H1 (cell line): ENCODE measurements around the gene WDR5. TPM values are rescaled to one million over a fixed set of nuclear protein-coding genes. Genes with fewer than 3 reads are reported as not detected.

Experiments used
- CTCF ChIA-PET: fragments of 300-600 bp; sonication (Branson Sonifier 250); formaldehyde crosslinking; loops from one replicate; lab custom pipeline; 2021; ENCODE audit not compliant: partially characterized antibody; lab: Charles Lee
- POLR2A ChIA-PET: fragments of 300-600 bp; sonication (Branson Sonifier 250); formaldehyde crosslinking; loops from one replicate; lab custom pipeline; 2021; ENCODE audit warnings: inconsistent platforms; ENCODE audit not compliant: partially characterized antibody; lab: Charles Lee
- DNase-seq, 2 experiments: peaks; one replicate each; pipeline versions ENCODE4 v3.0.0 to v3.0.0-alpha.2; 2010 to 2022; ENCODE audit warnings: low spot score in 2 of 2, low read depth in 1 of 2, mixed read lengths in 1 of 2
- FAIRE-seq: peaks from 2 replicates; lab custom pipeline; 2011; peaks lifted over from hg19 to GRCh38; lab: Jason Lieb, UNC
- H2AFZ ChIP-seq: 2 replicates; pipeline ENCODE4 v1.8.1; 2012; ENCODE audit warnings: low read length, inconsistent platforms
- H2AK5ac ChIP-seq: 2 replicates; pipeline ENCODE4 v1.6.1; 2013; ENCODE audit warnings: low read depth, low read length
- H2BK120ac ChIP-seq: replicated peaks from 2 replicates; pipeline ENCODE3; 2013; ENCODE audit warnings: low read depth, low read length, inconsistent platforms
- H2BK12ac ChIP-seq: 2 replicates; pipeline ENCODE4 v1.6.1; 2013; ENCODE audit warnings: low read depth, low read length
- H2BK15ac ChIP-seq: 2 replicates; pipeline ENCODE4 v1.6.1; 2013; ENCODE audit warnings: low read length
- H2BK20ac ChIP-seq: 2 replicates; pipeline ENCODE4 v1.6.1; 2013; ENCODE audit warnings: low read length
- H2BK5ac ChIP-seq: 2 replicates; pipeline ENCODE4 v1.6.1; 2013; ENCODE audit warnings: low read depth, low read length
- H3K14ac ChIP-seq: 2 replicates; pipeline ENCODE4 v1.6.1; 2013; ENCODE audit warnings: inconsistent platforms; ENCODE audit not compliant: insufficient read length
- H3K18ac ChIP-seq: 2 replicates; pipeline ENCODE4 v1.6.1; 2013; ENCODE audit warnings: low read length; ENCODE audit errors: extremely low read depth
- H3K23ac ChIP-seq: 2 replicates; pipeline ENCODE4 v1.6.1; 2013; ENCODE audit warnings: inconsistent platforms; ENCODE audit not compliant: insufficient read length
- H3K23me2 ChIP-seq: 2 replicates; pipeline ENCODE4 v1.6.1; 2013; ENCODE audit warnings: low read depth, low read length
- H3K27ac ChIP-seq: 2 replicates; pipeline ENCODE4 v1.6.1; 2011; ENCODE audit warnings: low read depth, low read length, inconsistent platforms
- H3K27me3 ChIP-seq, 4 experiments: replicated peaks in 1 of 4; 1 replicate in 1 of 4; 2 replicates in 3 of 4; pipeline versions ENCODE4 v1.6.1 to v1.8.1; 2011 to 2013; ENCODE audit warnings: low read length in 3 of 4, mild to moderate bottlenecking in 3 of 4, inconsistent platforms in 2 of 4, mixed read lengths in 2 of 4, moderate library complexity in 1 of 4; ENCODE audit not compliant: control insufficient read depth in 3 of 4, insufficient read depth in 3 of 4; ENCODE audit errors: extremely low read depth in 1 of 4
- H3K36me3 ChIP-seq, 4 experiments: 2 replicates each; pipeline versions ENCODE4 v1.6.1 to v1.8.1; 2011 to 2013; ENCODE audit warnings: mild to moderate bottlenecking in 4 of 4, low read length in 3 of 4, moderate library complexity in 2 of 4, control low read depth in 1 of 4, inconsistent platforms in 1 of 4; ENCODE audit not compliant: insufficient read depth in 4 of 4, control insufficient read depth in 2 of 4
- H3K4ac ChIP-seq: replicated peaks from 2 replicates; pipeline ENCODE3; 2013; ENCODE audit warnings: low read length, low read depth, mixed read lengths, inconsistent platforms; ENCODE audit not compliant: insufficient read length
- H3K4me1 ChIP-seq, 4 experiments: replicated peaks in 1 of 4; 1 replicate in 1 of 4; 2 replicates in 3 of 4; pipeline versions ENCODE4 v1.6.1 to v1.8.1; 2011 to 2013; ENCODE audit warnings: low read length in 3 of 4, inconsistent platforms in 2 of 4, mixed read lengths in 1 of 4; ENCODE audit not compliant: insufficient read depth in 4 of 4, control insufficient read depth in 3 of 4
- H3K4me2 ChIP-seq, 2 experiments: 2 replicates each; pipeline versions ENCODE4 v1.6.1 to v1.8.1; 2011 to 2013; ENCODE audit warnings: low read depth in 2 of 2, low read length in 2 of 2, control low read depth in 1 of 2, inconsistent platforms in 1 of 2, mild to moderate bottlenecking in 1 of 2; ENCODE audit not compliant: insufficient read depth in 1 of 2
- H3K4me3 ChIP-seq, 4 experiments: fragments of 200-600, 300-600 bp in 1 of 4; sonication (generic), shearing (Covaris generic), sonication (Bioruptor Twin) in 1 of 4; 2 replicates each; pipeline versions ENCODE4 v1.5.1 to v1.8.1; 2011 to 2016; ENCODE audit warnings: low read length in 4 of 4, low read depth in 3 of 4, control low read depth in 2 of 4, inconsistent platforms in 2 of 4, mild to moderate bottlenecking in 2 of 4, mixed read lengths in 1 of 4, moderate library complexity in 1 of 4; ENCODE audit not compliant: insufficient read depth in 2 of 4; ENCODE audit errors: extremely low read depth in 1 of 4
- H3K56ac ChIP-seq: replicated peaks from 2 replicates; pipeline ENCODE3; 2013; ENCODE audit warnings: low read depth, mild to moderate bottlenecking, mixed read lengths, low read length, inconsistent platforms; ENCODE audit not compliant: insufficient read length
- H3K79me1 ChIP-seq: 2 replicates; pipeline ENCODE4 v1.6.1; 2013; ENCODE audit warnings: low read depth, low read length, control low read depth
- H3K79me2 ChIP-seq, 2 experiments: 2 replicates each; pipeline versions ENCODE4 v1.6.1 to v1.8.1; 2012 to 2013; ENCODE audit warnings: low read length in 2 of 2, mild to moderate bottlenecking in 2 of 2, inconsistent platforms in 1 of 2; ENCODE audit not compliant: insufficient read depth in 2 of 2, control insufficient read depth in 1 of 2
- H3K9ac ChIP-seq, 4 experiments: replicated peaks in 1 of 4; 1 replicate in 1 of 4; 2 replicates in 3 of 4; pipeline versions ENCODE4 v1.6.1 to v1.8.1; 2011 to 2013; ENCODE audit warnings: low read depth in 3 of 4, low read length in 3 of 4, control low read depth in 2 of 4, mild to moderate bottlenecking in 2 of 4, moderate library complexity in 2 of 4, inconsistent platforms in 1 of 4; ENCODE audit errors: extremely low read depth in 1 of 4
- H3K9me3 ChIP-seq, 2 experiments: 2 replicates each; pipeline versions ENCODE4 v1.6.1 to v1.8.1; 2012 to 2013; ENCODE audit warnings: mild to moderate bottlenecking in 2 of 2, moderate library complexity in 2 of 2, control low read depth in 1 of 2, inconsistent platforms in 1 of 2, low read depth in 1 of 2, low read length in 1 of 2, mixed read lengths in 1 of 2; ENCODE audit not compliant: insufficient read depth in 2 of 2
- H4K20me1 ChIP-seq, 2 experiments: replicated peaks in 1 of 2; 2 replicates each; pipeline versions ENCODE3 to v1.8.1; 2011 to 2013; ENCODE audit warnings: inconsistent platforms in 2 of 2, low read length in 2 of 2, mild to moderate bottlenecking in 1 of 2; ENCODE audit not compliant: insufficient read depth in 2 of 2, control insufficient read depth in 1 of 2
- H4K5ac ChIP-seq: 2 replicates; pipeline ENCODE4 v1.6.1; 2013; ENCODE audit warnings: low read length, low read depth, mixed read lengths, inconsistent platforms; ENCODE audit not compliant: insufficient read length
- H4K8ac ChIP-seq: 2 replicates; pipeline ENCODE4 v1.8.0; 2013; ENCODE audit warnings: mild to moderate bottlenecking, moderate library complexity, low read length, inconsistent platforms; ENCODE audit not compliant: insufficient read depth; ENCODE audit errors: extremely low read depth
- H4K91ac ChIP-seq: replicated peaks from 2 replicates; pipeline ENCODE3; 2013; ENCODE audit warnings: low read length, mixed read lengths, inconsistent platforms; ENCODE audit not compliant: insufficient read length
- ASH2L ChIP-seq: fragments of 200-600, 300-600 bp; sonication (generic); IDR thresholded peaks from one replicate; pipeline ENCODE4 v1.7.1; 2017; ENCODE audit warnings: low read length
- ATF3 ChIP-seq: IDR thresholded peaks from 2 replicates; pipeline ENCODE4 v1.6.1; 2011; ENCODE audit warnings: low read depth, mild to moderate bottlenecking, low read length; ENCODE audit not compliant: insufficient read depth
- CBX5 ChIP-seq: fragments of 300-800, 300-1000 bp; sonication (generic); IDR thresholded peaks from 2 replicates; pipeline ENCODE4 v1.7.1; 2016; ENCODE audit warnings: antibody characterized with exemption, low read length, low read depth
- CHD1 ChIP-seq: IDR thresholded peaks from 2 replicates; pipeline ENCODE4 v1.6.1; 2012; ENCODE audit warnings: low read depth, low read length, improper control_type of control experiment
- CTBP2 ChIP-seq: IDR thresholded peaks from 2 replicates; pipeline ENCODE4 v1.7.0; 2011; ENCODE audit warnings: borderline replicate concordance, mild to moderate bottlenecking, moderate library complexity, mixed read lengths, low read length; ENCODE audit not compliant: insufficient read depth, insufficient read length
- JUND ChIP-seq: IDR thresholded peaks from 2 replicates; pipeline ENCODE4 v1.6.1; 2011; ENCODE audit warnings: mild to moderate bottlenecking, improper control_type of control experiment, low read length
- KDM4A ChIP-seq: IDR thresholded peaks from one replicate; pipeline ENCODE4 v1.7.1; 2012; ENCODE audit warnings: low read depth, mild to moderate bottlenecking, moderate library complexity, low read length, inconsistent platforms; ENCODE audit not compliant: severe bottlenecking
- PHF8 ChIP-seq: fragments of 200-600 bp; sonication (generic); conservative IDR thresholded peaks from 2 replicates; pipeline ENCODE4 v1.7.1; 2012; ENCODE audit warnings: low read depth, mild to moderate bottlenecking, inconsistent platforms, low read length, moderate library complexity
- POU5F1 ChIP-seq: IDR thresholded peaks from 2 replicates; pipeline ENCODE4 v1.6.1; 2011; ENCODE audit warnings: low read depth, mild to moderate bottlenecking, low read length, moderate library complexity
- RNF2 ChIP-seq: fragments of 200-900, 300-1000 bp; sonication (generic); IDR thresholded peaks from 2 replicates; pipeline ENCODE4 v1.7.1; 2016; ENCODE audit warnings: borderline replicate concordance, low read depth, mild to moderate bottlenecking, antibody characterized with exemption, low read length; ENCODE audit not compliant: poor library complexity, severe bottlenecking; ENCODE audit errors: missing control alignments
- SRF ChIP-seq: IDR thresholded peaks from 2 replicates; pipeline ENCODE4 v1.6.1; 2011; ENCODE audit warnings: mild to moderate bottlenecking, low read depth, low read length, moderate library complexity
- WGBS, 2 experiments: shearing (Covaris generic) in 1 of 2; methylation state at CpG; one replicate each; pipeline versions ENCODE4 v1.1.6 to v1.1.7; 2013 to 2015; ENCODE audit warnings: low lambda C conversion rate in 2 of 2, mixed read lengths in 2 of 2, inconsistent platforms in 1 of 2, low coverage in 1 of 2, missing lambda C conversion rate in 1 of 2; ENCODE audit not compliant: insufficient replicate concordance in 2 of 2, insufficient coverage in 1 of 2, insufficient read length in 1 of 2; ENCODE audit errors: extremely low coverage in 1 of 2, missing lambda C conversion rate in 1 of 2; 5-methylcytosine and 5-hydroxymethylcytosine counted together
- polyA plus RNA-seq, 7 experiments: library from polyadenylated mRNA; depleted of rRNA in 3 of 7; stranded (reverse) in 5 of 7; unstranded in 2 of 7; fragments of >200 nt in 5 of 7; fragments of 200-250 nt in 2 of 7; gene quantifications; 1 replicate in 5 of 7; 2 replicates in 1 of 7; 4 replicates in 1 of 7; pipeline versions ENCODE4 v1.2.1 to v1.2.3, GENCODE V29; 2011 to 2013; ENCODE audit warnings: missing spikeins in 2 of 7, mixed read lengths in 2 of 7
- total RNA-seq: library from RNA; stranded (reverse); fragmentation: NEBNext Ultra II Directional; extraction: Animal tissue kit (Norgen Biotek cat#: 25700); gene quantifications from 2 replicates; pipeline ENCODE4 v1.2.1, GENCODE V29; 2021

WDR5 gene
- total and polyA plus RNA-seq, 2 of the 8 experiments (the other 6 are each of a cell fraction or from before 2014, with no cell fraction given), result 38.4 to 68.1 TPM

GRCh38 chr9:134134949-134135342, 936 bp upstream of the WDR5 start:
- Histone ChIP-seq H2AFZ (no peak overlapping the region), H4K91ac (peak overlapping the region; percentile 20), H3K27ac (peak overlapping the region; percentile 88), H4K20me1 (peaks cover 7 to 17% of the 10 kb centered on the region in 2 experiments), H3K23ac (no peak overlapping the region), H2AK5ac (no peak overlapping the region; the same call in 1 of the 2 replicates), H3K79me1 (peaks cover 14% of the 10 kb centered on the region), H2BK15ac (peak overlapping the region; percentile 63; the same call in 1 of the 2 replicates), H2BK12ac (peak overlapping the region; percentile 46; the same call in 1 of the 2 replicates), H3K4me1 (peaks cover 8 to 30% (median 20%) of the 10 kb centered on the region in 4 experiments), H2BK20ac (no peak overlapping the region), H2BK5ac (peak overlapping the region; percentile 2; the same call in 1 of the 2 replicates), H3K4me2 (peak overlapping the region; percentile 72 to 97), H3K14ac (no peak overlapping the region), H3K18ac (peak overlapping the region; percentile 73), H3K9ac (peak overlapping the region in 3 of 4 experiments; percentile 69 to 87 (median 80); a peak in 6 of 7 replicates), H4K5ac (peak overlapping the region; percentile 73), H3K4ac (no peak overlapping the region), H4K8ac (no peak overlapping the region), H3K23me2 (peaks cover 9% of the 10 kb centered on the region; the same call in 1 of the 2 replicates), H3K36me3 (peaks cover 0 to 10% (median 1%) of the 10 kb centered on the region in 4 experiments; a peak in 6 of 8 replicates), H3K9me3 (no peaks in the 10 kb centered on the region), H3K56ac (peak overlapping the region; percentile 2), H3K27me3 (no peaks in the 10 kb centered on the region), H3K79me2 (peaks cover 22 to 37% of the 10 kb centered on the region in 2 experiments; a peak in 3 of 4 replicates), H2BK120ac (no peak overlapping the region), H3K4me3 (peak overlapping the region; percentile 76 to 95 (median 84))
- TF ChIP-seq SRF, result no peak
- TF ChIP-seq PHF8, result no peak
- TF ChIP-seq CBX5, result no peak
- no peak for TF ChIP-seq ASH2L
- no peak for TF ChIP-seq JUND
- TF ChIP-seq CTBP2, result no peak
- no peak for TF ChIP-seq CHD1
- no peak for TF ChIP-seq ATF3
- no peak for TF ChIP-seq RNF2
- no peak for TF ChIP-seq KDM4A
- no peak for TF ChIP-seq POU5F1
- FAIRE-seq (no peak), DNase-seq (no peak)
- ChIA-PET POLR2A (interaction anchor here (0.6 to 2.8 kb wide), 8 partner anchors 10 to 238 kb away, joined by 3 to 18 read pairs (median 4); partner anchors contain the start of gene RNU6ATAC), CTCF (no interaction called here)
- WGBS, 2 experiments, result 21% methylated on average over 7 of the region's 7 CpGs; no CpG with 5 or more reads in 1 of the 2 experiments
